Liver (tissue), 9 donors: Measurements from ENCODE around the gene RALGDS. TPM values are rescaled to one million over a fixed set of nuclear protein-coding genes. Genes with fewer than 3 reads are reported as not detected.

Source experiments
- DNase-seq: peaks from one replicate; pipeline ENCODE4 v3.0.0-alpha.2; 2017; ENCODE audit warnings: low spot score
- H3K27ac ChIP-seq, 2 donors: one replicate each; pipeline ENCODE4 v1.7.0; 2013; ENCODE audit warnings: inconsistent platforms in 2 of 2, low read length in 2 of 2, control low read depth in 1 of 2, low read depth in 1 of 2, mild to moderate bottlenecking in 1 of 2
- H3K27me3 ChIP-seq, 4 donors: one replicate each; pipeline versions ENCODE4 v1.6.1 to v1.7.0; 2013; ENCODE audit warnings: low read length in 3 of 4, inconsistent platforms in 1 of 4, mild to moderate bottlenecking in 1 of 4, moderate library complexity in 1 of 4; ENCODE audit not compliant: control insufficient read depth in 4 of 4, insufficient read depth in 4 of 4
- H3K36me3 ChIP-seq, 4 donors: one replicate each; pipeline versions ENCODE4 v1.6.1 to v1.7.0; 2013; ENCODE audit warnings: low read length in 3 of 4, mild to moderate bottlenecking in 3 of 4, low read depth in 1 of 4, moderate library complexity in 1 of 4; ENCODE audit not compliant: control insufficient read depth in 4 of 4, insufficient read depth in 3 of 4
- H3K4me1 ChIP-seq, 4 donors: one replicate each; pipeline versions ENCODE4 v1.6.1 to v1.7.0; 2013; ENCODE audit warnings: low read length in 3 of 4, mild to moderate bottlenecking in 3 of 4, moderate library complexity in 1 of 4; ENCODE audit not compliant: control insufficient read depth in 4 of 4, insufficient read depth in 4 of 4
- H3K4me3 ChIP-seq, 3 donors: one replicate each; pipeline versions ENCODE4 v1.6.1 to v1.7.0; 2013; ENCODE audit warnings: low read length in 3 of 3, control low read depth in 1 of 3, low read depth in 1 of 3, mild to moderate bottlenecking in 1 of 3
- H3K9ac ChIP-seq, 2 donors: one replicate each; pipeline ENCODE4 v1.7.0; 2013; ENCODE audit warnings: low read length in 2 of 2, mild to moderate bottlenecking in 2 of 2, moderate library complexity in 2 of 2, control low read depth in 1 of 2, low read depth in 1 of 2
- H3K9me3 ChIP-seq, 4 donors: one replicate each; pipeline versions ENCODE4 v1.6.1 to v1.7.0; 2013; ENCODE audit warnings: low read length in 3 of 4; ENCODE audit not compliant: control insufficient read depth in 4 of 4
- ATF3 ChIP-seq: IDR thresholded peaks from 2 replicates; pipeline ENCODE4 v1.6.1; 2016; ENCODE audit warnings: antibody characterized with exemption
- EGR1 ChIP-seq, 2 donors: IDR thresholded peaks; 2 replicates each; pipeline ENCODE4 v1.6.1; 2016 to 2018; ENCODE audit warnings: antibody characterized with exemption in 2 of 2, low read depth in 2 of 2
- FOXA1 ChIP-seq: IDR thresholded peaks from 2 replicates; pipeline ENCODE4 v1.6.1; 2016; ENCODE audit warnings: antibody characterized with exemption
- FOXA2 ChIP-seq: IDR thresholded peaks from 2 replicates; pipeline ENCODE4 v1.6.1; 2016; ENCODE audit warnings: antibody characterized with exemption
- GABPA ChIP-seq, 2 donors: IDR thresholded peaks in 1 of 2; conservative IDR thresholded peaks in 1 of 2; 2 replicates each; pipeline ENCODE4 v1.6.1; 2016; ENCODE audit warnings: antibody characterized with exemption in 2 of 2, mild to moderate bottlenecking in 1 of 2, moderate library complexity in 1 of 2
- HNF4G ChIP-seq: IDR thresholded peaks from 2 replicates; pipeline ENCODE4 v1.6.1; 2016; ENCODE audit warnings: antibody characterized with exemption
- JUND ChIP-seq, 2 donors: IDR thresholded peaks; 2 replicates each; pipeline ENCODE4 v1.6.1; 2016; ENCODE audit warnings: antibody characterized with exemption in 2 of 2
- MAX ChIP-seq: IDR thresholded peaks from 2 replicates; pipeline ENCODE4 v1.6.1; 2016; ENCODE audit warnings: antibody characterized with exemption
- NR2F2 ChIP-seq: IDR thresholded peaks from 2 replicates; pipeline ENCODE4 v1.6.1; 2016; ENCODE audit warnings: antibody characterized with exemption
- RAD21 ChIP-seq, 2 donors: IDR thresholded peaks; 2 replicates each; pipeline ENCODE4 v1.6.1; 2016; ENCODE audit warnings: antibody characterized with exemption in 2 of 2, mild to moderate bottlenecking in 2 of 2
- RXRA ChIP-seq, 2 donors: IDR thresholded peaks; 2 replicates each; pipeline ENCODE4 v1.6.1; 2017 to 2018; ENCODE audit warnings: antibody characterized with exemption in 2 of 2, mild to moderate bottlenecking in 1 of 2
- SP1 ChIP-seq: IDR thresholded peaks from 2 replicates; pipeline ENCODE4 v1.6.1; 2018; ENCODE audit warnings: antibody characterized with exemption, mild to moderate bottlenecking
- TAF1 ChIP-seq: conservative IDR thresholded peaks from 2 replicates; pipeline ENCODE4 v1.6.1; 2016; ENCODE audit warnings: antibody characterized with exemption, mild to moderate bottlenecking
- YY1 ChIP-seq: IDR thresholded peaks from 2 replicates; pipeline ENCODE4 v1.6.1; 2016; ENCODE audit warnings: antibody characterized with exemption, mild to moderate bottlenecking
- WGBS: extraction: QIAGEN DNeasy Blood & Tissue Kit; methylation state at CpG from one replicate; pipeline ENCODE4 v1.1.7; 2013; 5-methylcytosine and 5-hydroxymethylcytosine counted together
- polyA plus RNA-seq, 2 donors: library from polyadenylated mRNA; stranded (reverse) in 1 of 2; unstranded in 1 of 2; fragments of 200-250 nt in 1 of 2; fragments of >200 nt in 1 of 2; fragmentation: Nextera tagmentation in 1 of 2; extraction: Ambion mirVana in 1 of 2; gene quantifications; one replicate each; pipeline versions ENCODE4 v1.2.1 to v1.2.3, GENCODE V29; 2013 to 2015
- total RNA-seq, 2 donors: library from RNA; depleted of rRNA; stranded (reverse); fragments of >200 nt; gene quantifications; one replicate each; pipeline ENCODE4 v1.2.3, GENCODE V29; 2014
- TF ChIP-seq, protein P1 (sequence below): IDR thresholded peaks from 2 replicates; pipeline ENCODE4 v1.6.1; 2016; ENCODE audit warnings: antibody characterized with exemption
- TF ChIP-seq, protein P2 (sequence below): fragments of 150-350 bp; IDR thresholded peaks from 2 replicates; pipeline ENCODE4 v1.5.1; 2017; ENCODE audit warnings: improper control_type of control experiment, low read depth, low read length; ENCODE audit not compliant: missing input control
- donor health status: healthy.
- donor health status: healthy.
- donor health status: healthy.
- donor health status: healthy.
- donor health status: healthy.

RALGDS gene
- total and polyA plus RNA-seq, 4 donors, result 1.3 to 19.0 (median 7.3) TPM

DNA sequence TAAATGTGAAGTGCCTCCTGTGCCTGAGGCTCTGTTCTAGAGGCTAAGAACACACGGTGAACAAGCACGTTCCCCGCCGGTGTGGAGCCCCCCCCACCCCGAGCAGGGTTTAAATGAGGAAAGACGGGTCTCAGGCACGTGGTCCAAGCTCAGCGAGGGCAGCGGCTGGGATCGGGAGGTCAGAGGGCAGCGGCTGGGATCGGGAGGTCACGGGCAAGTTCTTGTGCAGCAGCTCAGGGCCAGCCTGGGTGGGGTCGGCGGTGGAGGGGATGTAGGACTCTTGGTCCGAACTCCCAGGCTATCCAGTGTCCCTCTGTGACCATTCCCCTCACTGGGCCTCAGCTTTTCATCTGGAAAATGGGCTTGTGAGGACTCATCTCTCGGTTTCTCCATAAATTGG, 45.4 kb upstream of the RALGDS start:
- peaks cover 2 to 13% (median 6%) of the 10 kb centered on the region in 4 donors for H3K4me1 ChIP-seq
- no peak overlapping the region for H3K4me3 ChIP-seq
- H3K36me3 ChIP-seq, result no peaks in the 10 kb centered on the region
- 71% methylated on average over 17 of the region's 17 CpGs for WGBS
- no peak for DNase-seq
- H3K9me3 ChIP-seq, result no peaks in the 10 kb centered on the region
- H3K9ac ChIP-seq, result no peak overlapping the region
- no peak overlapping the region for H3K27ac ChIP-seq
- H3K27me3 ChIP-seq, result no peaks in the 10 kb centered on the region
- TF ChIP-seq, protein P1, sequence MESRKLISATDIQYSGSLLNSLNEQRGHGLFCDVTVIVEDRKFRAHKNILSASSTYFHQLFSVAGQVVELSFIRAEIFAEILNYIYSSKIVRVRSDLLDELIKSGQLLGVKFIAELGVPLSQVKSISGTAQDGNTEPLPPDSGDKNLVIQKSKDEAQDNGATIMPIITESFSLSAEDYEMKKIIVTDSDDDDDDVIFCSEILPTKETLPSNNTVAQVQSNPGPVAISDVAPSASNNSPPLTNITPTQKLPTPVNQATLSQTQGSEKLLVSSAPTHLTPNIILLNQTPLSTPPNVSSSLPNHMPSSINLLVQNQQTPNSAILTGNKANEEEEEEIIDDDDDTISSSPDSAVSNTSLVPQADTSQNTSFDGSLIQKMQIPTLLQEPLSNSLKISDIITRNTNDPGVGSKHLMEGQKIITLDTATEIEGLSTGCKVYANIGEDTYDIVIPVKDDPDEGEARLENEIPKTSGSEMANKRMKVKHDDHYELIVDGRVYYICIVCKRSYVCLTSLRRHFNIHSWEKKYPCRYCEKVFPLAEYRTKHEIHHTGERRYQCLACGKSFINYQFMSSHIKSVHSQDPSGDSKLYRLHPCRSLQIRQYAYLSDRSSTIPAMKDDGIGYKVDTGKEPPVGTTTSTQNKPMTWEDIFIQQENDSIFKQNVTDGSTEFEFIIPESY, result no peak
- TF ChIP-seq EGR1 (IDR thresholded peaks at IDR 0.05; ENCODE audit: low read depth in 2 of 2), result no peak
- TF ChIP-seq, protein P2, sequence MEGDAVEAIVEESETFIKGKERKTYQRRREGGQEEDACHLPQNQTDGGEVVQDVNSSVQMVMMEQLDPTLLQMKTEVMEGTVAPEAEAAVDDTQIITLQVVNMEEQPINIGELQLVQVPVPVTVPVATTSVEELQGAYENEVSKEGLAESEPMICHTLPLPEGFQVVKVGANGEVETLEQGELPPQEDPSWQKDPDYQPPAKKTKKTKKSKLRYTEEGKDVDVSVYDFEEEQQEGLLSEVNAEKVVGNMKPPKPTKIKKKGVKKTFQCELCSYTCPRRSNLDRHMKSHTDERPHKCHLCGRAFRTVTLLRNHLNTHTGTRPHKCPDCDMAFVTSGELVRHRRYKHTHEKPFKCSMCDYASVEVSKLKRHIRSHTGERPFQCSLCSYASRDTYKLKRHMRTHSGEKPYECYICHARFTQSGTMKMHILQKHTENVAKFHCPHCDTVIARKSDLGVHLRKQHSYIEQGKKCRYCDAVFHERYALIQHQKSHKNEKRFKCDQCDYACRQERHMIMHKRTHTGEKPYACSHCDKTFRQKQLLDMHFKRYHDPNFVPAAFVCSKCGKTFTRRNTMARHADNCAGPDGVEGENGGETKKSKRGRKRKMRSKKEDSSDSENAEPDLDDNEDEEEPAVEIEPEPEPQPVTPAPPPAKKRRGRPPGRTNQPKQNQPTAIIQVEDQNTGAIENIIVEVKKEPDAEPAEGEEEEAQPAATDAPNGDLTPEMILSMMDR, result no peak
- TF ChIP-seq HNF4G, result no peak
- TF ChIP-seq RXRA (IDR thresholded peaks at IDR 0.05), result no peak
- TF ChIP-seq YY1, result no peak
- no peak for TF ChIP-seq FOXA2
- TF ChIP-seq RAD21 (IDR thresholded peaks at IDR 0.05), result no peak
- TF ChIP-seq TAF1, result no peak
- no peak for TF ChIP-seq SP1
- TF ChIP-seq NR2F2, result no peak

GRCh38 chr9:133165452-133165730, 44.4 kb upstream of the RALGDS start:
- TF ChIP-seq SP1 (no peak), JUND (IDR thresholded peaks at IDR 0.05) (no peak), GABPA (IDR thresholded peaks at IDR 0.05 in 1 of 2, conservative IDR thresholded peaks at IDR 0.05 in 1 of 2) (no peak), FOXA1 (no peak), ATF3 (no peak), HNF4G (no peak), NR2F2 (no peak), RXRA (IDR thresholded peaks at IDR 0.05) (no peak), YY1 (no peak), EGR1 (IDR thresholded peaks at IDR 0.05; ENCODE audit: low read depth in 2 of 2) (no peak), RAD21 (IDR thresholded peaks at IDR 0.05) (no peak), MAX (no peak), TAF1 (no peak)
- TF ChIP-seq, protein P1, result no peak
- TF ChIP-seq, protein P2, result no peak
- no peaks in the 10 kb centered on the region for H3K27me3 ChIP-seq
- H3K9me3 ChIP-seq, result no peaks in the 10 kb centered on the region
- H3K4me1 ChIP-seq, result peaks cover 2 to 13% (median 6%) of the 10 kb centered on the region in 4 donors
- no peaks in the 10 kb centered on the region for H3K36me3 ChIP-seq
- 93% methylated on average over 2 of the region's 2 CpGs for WGBS
- H3K4me3 ChIP-seq, result no peak overlapping the region
- no peak overlapping the region for H3K9ac ChIP-seq
- no peak overlapping the region for H3K27ac ChIP-seq
- DNase-seq, result no peak
